Stomach (tissue), 4 donors: ENCODE measurements around the gene CCDC148.

Source experiments
- CTCF ChIP-seq, 7 experiments: fragments of 450-650 bp in 4 of 7; fragments of 200-600 bp in 3 of 7; sonication (generic) in 3 of 7; IDR thresholded peaks; one replicate each; pipeline ENCODE4 v1.5.1; 2016 to 2019; ENCODE audit warnings: antibody characterized with exemption in 7 of 7, control low read depth in 2 of 7, mild to moderate bottlenecking in 1 of 7
- EP300 ChIP-seq: sonication (generic); formaldehyde crosslinking; IDR thresholded peaks from one replicate; pipeline ENCODE4 v1.6.1; 2017; ENCODE audit warnings: antibody characterized with exemption
- POLR2A ChIP-seq, 4 donors: fragments of 450-650 bp; IDR thresholded peaks; one replicate each; pipeline ENCODE4 v1.6.1; 2016; ENCODE audit warnings: antibody characterized with exemption in 4 of 4, control low read depth in 2 of 4, mild to moderate bottlenecking in 1 of 4, moderate library complexity in 1 of 4
- POLR2AphosphoS5 ChIP-seq, 3 donors: sonication (generic); formaldehyde crosslinking; IDR thresholded peaks; one replicate each; pipeline ENCODE4 v1.6.1; 2016; ENCODE audit warnings: antibody characterized with exemption in 3 of 3

GRCh38 chr2:158138255-158138654 lies 318.3 kb downstream of the CCDC148 start:
- TF ChIP-seq POLR2A (IDR thresholded peaks at IDR 0.05) (no peak), CTCF (IDR thresholded peaks at IDR 0.05) (no peak), EP300 (no peak), POLR2AphosphoS5 (IDR thresholded peaks at IDR 0.05) (no peak)
